HG03060 (cell line): ENCODE data around the gene NEK10.
A peak's percentile ranks its signal among the peaks of the same experiment; 100 is the strongest.

ENCODE experiments used
- ATAC-seq: cut with Tn5 transposase; IDR thresholded peaks from one replicate; pipeline ENCODE4 v1.9.1; 2021; ENCODE audit warnings: low read depth, moderate number of reproducible peaks; ENCODE audit not compliant: unreplicated experiment

The NEK10 gene

DNA sequence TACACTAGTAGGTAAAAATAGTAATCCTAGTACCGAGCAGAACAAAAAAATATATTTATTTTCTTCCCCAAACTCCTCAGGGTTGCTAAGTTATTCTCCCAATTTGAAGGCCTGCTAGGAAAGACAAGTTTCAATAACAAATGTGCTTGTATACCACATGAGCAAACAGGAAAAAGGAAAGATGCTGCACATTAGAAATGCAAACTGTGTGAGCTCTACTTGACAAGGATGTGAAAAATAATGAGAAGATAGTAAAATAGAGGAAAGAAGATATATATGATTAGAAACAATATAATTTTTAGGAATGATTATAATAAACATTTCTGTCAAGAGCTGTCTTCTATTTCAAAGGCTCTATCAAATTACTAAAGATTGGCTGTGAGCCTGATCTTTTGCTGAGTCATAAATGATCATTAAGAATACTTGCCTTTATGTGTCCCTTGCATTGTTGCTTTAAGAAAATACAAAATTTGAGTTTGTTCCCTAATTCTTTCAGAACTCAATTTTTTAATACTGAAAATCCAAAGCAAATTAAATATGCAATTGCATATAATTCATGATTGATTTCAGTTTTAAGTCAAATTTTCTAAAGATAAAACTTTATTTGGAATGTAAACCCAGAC is 174.2 kb downstream of the NEK10 start:
- no peak for ATAC-seq

DNA sequence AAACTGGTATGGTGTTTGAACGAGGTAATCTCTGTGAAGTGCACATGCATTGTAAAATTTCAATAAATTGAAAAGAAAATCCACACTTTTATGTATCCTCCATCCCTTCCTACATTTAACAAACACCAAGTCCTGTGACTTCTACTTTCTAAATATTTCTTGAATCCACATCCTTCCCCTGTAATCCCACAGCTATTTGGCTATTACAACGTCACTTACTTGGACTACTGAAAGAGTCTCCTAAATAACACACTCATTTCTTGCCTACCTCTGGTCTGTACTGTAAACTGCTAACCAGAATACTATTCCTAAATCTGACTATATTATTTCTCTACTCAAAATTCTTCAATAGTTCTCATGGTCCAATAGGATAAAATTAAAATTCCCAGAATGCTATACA is 176.1 kb downstream of the NEK10 start:
- ATAC-seq = no peak

GRCh38 chr3:27186013-27186412 is 183.2 kb downstream of the NEK10 start:
- ATAC-seq = no peak

DNA sequence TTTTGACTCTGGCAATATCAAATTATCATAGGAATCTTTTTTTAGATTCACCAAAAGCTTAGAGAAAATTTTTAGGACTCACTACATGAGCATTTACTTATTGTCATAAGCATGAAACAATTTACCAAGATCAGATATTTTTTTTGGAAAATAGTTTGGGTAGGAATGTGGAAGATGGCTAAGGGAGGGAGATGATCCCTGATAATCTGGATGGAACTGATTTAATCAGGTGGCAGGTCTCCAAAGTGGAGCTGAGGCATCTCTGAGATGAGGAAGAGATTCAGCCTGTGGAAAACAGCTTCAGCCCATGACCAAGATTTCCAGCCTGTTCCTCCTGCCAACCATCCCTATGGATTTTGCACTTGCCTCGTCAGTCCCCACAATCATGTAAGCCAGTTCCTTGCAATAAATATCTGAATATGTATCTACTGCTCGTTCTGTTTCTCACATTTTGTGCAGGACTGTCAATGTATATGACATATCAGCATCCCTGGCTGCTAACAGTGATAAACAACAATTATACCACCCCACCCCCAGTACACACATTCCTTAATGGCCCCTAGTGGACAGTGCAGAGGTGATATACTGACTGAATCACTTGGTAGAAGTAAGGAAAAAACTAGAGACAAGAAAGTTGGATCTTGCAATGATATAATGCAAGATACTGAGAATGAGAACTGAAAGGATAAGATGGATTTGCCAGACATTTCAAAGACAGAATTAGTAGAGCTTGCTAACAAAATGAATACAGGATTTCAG is 183.8 kb downstream of the NEK10 start:
- no peak for ATAC-seq

GRCh38 chr3:27184261-27184660 is 184.9 kb downstream of the NEK10 start:
- no peak for ATAC-seq

- ATAC-seq = no peak
Observed at GRCh38 chr3:27176256-27176655, 192.9 kb downstream of the NEK10 start.

GRCh38 chr3:27174530-27174929 is 194.7 kb downstream of the NEK10 start:
- no peak for ATAC-seq

GRCh38 chr3:27171113-27171512 is 198.1 kb downstream of the NEK10 start:
- ATAC-seq = peak; percentile 99

DNA sequence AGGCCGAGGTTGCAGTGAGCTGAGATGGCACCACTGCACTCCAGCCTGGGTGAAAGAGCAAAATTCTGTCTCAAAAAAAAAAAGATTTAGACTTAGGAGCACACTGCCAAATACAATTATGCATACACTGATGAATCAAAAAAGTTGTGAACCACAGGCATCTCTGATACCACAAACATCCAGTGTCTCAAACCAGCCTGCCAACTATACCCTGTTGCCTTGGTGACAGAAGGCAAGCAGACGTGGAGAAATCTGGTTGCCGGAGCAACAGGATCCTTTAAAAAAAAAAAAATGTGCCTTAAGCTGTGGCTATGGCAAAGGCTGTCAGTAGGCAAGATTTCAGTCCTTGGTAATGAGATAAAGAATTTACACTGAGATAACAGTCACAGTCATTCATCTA is 202.3 kb downstream of the NEK10 start:
- ATAC-seq = no peak

- no peak for ATAC-seq
Observed at GRCh38 chr3:27165321-27165721, 203.9 kb downstream of the NEK10 start.

- no peak for ATAC-seq
Observed at GRCh38 chr3:27160779-27161287, 208.3 kb downstream of the NEK10 start.

DNA sequence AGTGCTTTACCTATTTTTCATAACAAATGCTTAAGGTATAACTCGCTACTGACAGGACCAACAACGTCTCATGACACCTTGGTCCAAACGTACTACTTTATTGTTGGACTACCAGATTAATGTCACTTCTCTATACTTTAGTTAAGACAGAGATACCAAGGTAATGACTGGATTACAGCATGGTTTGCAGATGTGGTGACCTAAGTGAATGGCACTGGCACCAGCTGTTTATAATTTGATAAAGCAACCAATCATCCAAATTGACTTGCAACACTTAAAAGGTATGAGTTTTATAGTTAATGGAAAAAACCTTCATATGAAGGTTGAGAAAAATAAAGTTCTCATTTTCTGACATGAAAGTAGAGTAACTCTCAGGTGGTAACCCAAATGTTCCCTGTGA is 209.0 kb downstream of the NEK10 start:
- ATAC-seq = no peak

GRCh38 chr3:27147215-27147614 is 222.0 kb downstream of the NEK10 start:
- no peak for ATAC-seq

DNA sequence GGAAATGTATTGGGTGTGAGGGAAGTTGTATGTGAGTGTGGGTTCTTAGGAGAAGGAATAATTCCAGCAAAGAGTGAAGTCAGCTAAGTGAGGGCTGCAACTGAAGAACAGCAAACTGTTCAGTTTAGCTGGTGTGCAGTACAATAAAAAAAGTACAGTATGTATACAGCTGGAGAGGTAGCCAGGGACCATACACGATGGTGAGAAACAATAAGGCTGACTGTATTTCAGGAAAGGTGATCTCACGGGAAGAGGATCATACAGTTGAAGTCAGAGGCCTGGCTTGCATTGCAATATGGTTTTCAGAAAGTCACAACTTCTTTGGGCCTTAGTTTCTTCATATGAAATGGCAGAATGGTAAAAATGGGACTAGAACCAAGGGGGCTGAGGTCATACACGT is 222.4 kb downstream of the NEK10 start:
- no peak for ATAC-seq

GRCh38 chr3:27145719-27146118 is 223.5 kb downstream of the NEK10 start:
- ATAC-seq = no peak

DNA sequence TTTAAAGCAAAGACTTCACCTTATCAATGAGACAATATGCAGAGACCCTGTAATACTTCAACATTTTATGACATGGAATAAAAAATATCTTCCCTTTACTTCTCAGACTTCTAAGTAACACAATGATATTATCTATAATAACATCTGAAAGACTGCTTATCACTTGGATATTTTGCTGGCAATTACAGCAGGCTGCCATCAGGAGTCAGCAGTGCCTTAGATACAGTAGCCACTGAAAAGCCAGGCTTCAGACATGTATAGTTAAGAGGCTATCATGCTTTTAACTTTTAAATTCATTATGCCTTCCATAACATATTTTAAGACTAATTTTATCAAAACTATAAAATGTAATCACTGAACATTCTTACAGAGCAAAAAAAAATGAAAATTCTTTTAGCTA is 227.5 kb downstream of the NEK10 start:
- ATAC-seq = no peak

DNA sequence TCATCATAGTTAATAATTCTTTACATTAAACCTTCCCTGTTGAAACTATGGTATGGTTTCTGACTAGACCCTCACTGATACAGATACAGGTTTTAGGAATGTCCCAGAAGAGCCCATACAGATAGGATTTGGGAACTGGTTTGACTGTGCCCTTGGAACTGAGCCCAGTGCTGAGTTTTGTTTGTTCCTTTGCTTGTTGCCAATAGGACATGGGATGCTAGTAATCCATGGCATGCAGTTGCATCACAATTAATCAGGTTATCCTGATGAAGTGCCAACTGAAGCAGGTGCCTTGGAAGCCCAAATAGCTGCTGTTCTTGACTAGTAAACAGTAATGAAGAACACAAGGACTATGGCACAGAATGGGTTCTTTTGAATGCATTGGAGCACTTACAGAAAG is 230.6 kb downstream of the NEK10 start:
- ATAC-seq = no peak

- ATAC-seq = no peak
Observed at GRCh38 chr3:27138005-27138404, 231.2 kb downstream of the NEK10 start.

- ATAC-seq = peak; percentile 91
Observed at GRCh38 chr3:27134171-27134796, 234.9 kb downstream of the NEK10 start.

GRCh38 chr3:27133060-27133459 is 236.1 kb downstream of the NEK10 start:
- no peak for ATAC-seq

GRCh38 chr3:27130796-27131195 is 238.4 kb downstream of the NEK10 start:
- no peak for ATAC-seq

DNA sequence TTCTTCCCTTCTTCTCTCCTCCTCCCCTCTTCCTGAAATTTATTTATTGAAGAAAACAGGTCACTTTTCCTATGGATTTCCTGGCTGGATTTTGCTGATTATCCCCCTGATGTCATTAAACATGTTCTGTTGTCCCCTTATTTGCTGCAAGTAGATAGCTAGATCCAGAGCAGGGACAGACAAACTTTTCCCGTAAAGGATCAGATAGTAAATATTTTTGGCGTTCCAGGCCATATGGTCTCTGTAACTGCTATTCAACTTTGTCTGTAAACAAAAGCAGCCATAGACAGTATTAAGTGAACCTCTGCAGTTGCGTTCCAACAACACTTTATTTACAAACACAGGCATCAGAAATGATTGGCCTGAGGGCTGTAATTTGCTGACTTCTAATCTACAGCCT is 241.3 kb downstream of the NEK10 start:
- ATAC-seq = no peak
